A549 (cell line): Measurements from ENCODE around the gene CLRN1. TPM values are rescaled to one million over a fixed set of nuclear protein-coding genes. Genes with fewer than 3 reads are reported as not detected.

Source experiments
- ATAC-seq, 2 experiments: fragments of 200-7000 bp in 1 of 2; fragments of >200 bp in 1 of 2; cut with Nextera tagmentation in 1 of 2; cut with Tn5 transposase in 1 of 2; 3 replicates each; pipeline versions ENCODE4 v1.8.0 to v1.9.1; 2018 to 2020; ENCODE audit warnings: mild to moderate bottlenecking in 1 of 2, moderate library complexity in 1 of 2
- CTCF ChIA-PET: fragments of 300-600 bp; sonication (Branson Sonifier 250); formaldehyde crosslinking; extraction: SDS; loops from one replicate; lab custom pipeline; 2021; ENCODE audit warnings: antibody characterized with exemption, inconsistent platforms; lab: Yijun Ruan, JAX
- POLR2A ChIA-PET: fragments of 350-600 bp; formaldehyde crosslinking; extraction: SDS; loops from one replicate; lab custom pipeline; 2021; ENCODE audit warnings: antibody characterized with exemption, inconsistent platforms; lab: Yijun Ruan, JAX
- DNase-seq, 2 experiments: peaks; one replicate each; pipeline versions ENCODE4 v3.0.0 to v3.0.0-alpha.2; 2011 to 2016; ENCODE audit warnings: low read depth in 1 of 2, low spot score in 1 of 2
- FAIRE-seq: peaks from 2 replicates; lab custom pipeline; 2011; peaks lifted over from hg19 to GRCh38; lab: Jason Lieb, UNC
- H3K27ac ChIP-seq, 2 experiments: fragments of >200 bp; sonication (Bioruptor Twin); formaldehyde crosslinking; 3 replicates each; pipeline ENCODE4 v1.5.1; 2016 to 2017
- H3K4me1 ChIP-seq: fragments of >200 bp; sonication (Bioruptor Twin); formaldehyde crosslinking; 3 replicates; pipeline ENCODE4 v1.6.1; 2016
- H3K4me2 ChIP-seq: fragments of >200 bp; sonication (Bioruptor Twin); formaldehyde crosslinking; 3 replicates; pipeline ENCODE4 v1.6.1; 2016
- H3K4me3 ChIP-seq: fragments of >200 bp; sonication (Bioruptor Twin); formaldehyde crosslinking; 3 replicates; pipeline ENCODE4 v1.5.1; 2016
- H3K9me3 ChIP-seq: fragments of >200 bp; sonication (Bioruptor Twin); formaldehyde crosslinking; 3 replicates; pipeline ENCODE4 v1.6.1; 2016
- CBX2 ChIP-seq: fragments of 200-600 bp; sonication (generic); IDR thresholded peaks from 2 replicates; pipeline ENCODE4 v1.6.1; 2016; ENCODE audit warnings: low read depth, mild to moderate bottlenecking, borderline replicate concordance
- CHD2 ChIP-seq: fragments of 150-350 bp; IDR thresholded peaks from 2 replicates; pipeline ENCODE4 v1.6.1; 2014; ENCODE audit warnings: low read length; ENCODE audit not compliant: partially characterized antibody
- CHD4 ChIP-seq: fragments of 200-600 bp; sonication (generic); IDR thresholded peaks from 2 replicates; pipeline ENCODE4 v1.6.1; 2016; ENCODE audit warnings: antibody characterized with exemption, mild to moderate bottlenecking, borderline replicate concordance
- EHF ChIP-seq: fragments of 250-450 bp; sonication (Bioruptor Pico); IDR thresholded peaks from 2 replicates; pipeline ENCODE4 v1.5.0; 2020; ENCODE audit warnings: mild to moderate bottlenecking
- EHMT2 ChIP-seq: fragments of 200-600 bp; sonication (generic); IDR thresholded peaks from 2 replicates; pipeline ENCODE4 v1.6.1; 2016; ENCODE audit warnings: antibody characterized with exemption, low read depth, mild to moderate bottlenecking, moderate library complexity
- ESRRA ChIP-seq: fragments of 150-350 bp; IDR thresholded peaks from 2 replicates; pipeline ENCODE4 v1.6.1; 2014; ENCODE audit warnings: mild to moderate bottlenecking, low read length, borderline replicate concordance
- FOSL2 ChIP-seq, 2 experiments: fragments of 450-650 bp in 1 of 2; fragments of >200 bp in 1 of 2; sonication (Bioruptor Twin) in 1 of 2; formaldehyde crosslinking; IDR thresholded peaks; 2 replicates each; pipeline versions ENCODE4 v1.5.0 to v1.6.1; 2016 to 2020; ENCODE audit warnings: mild to moderate bottlenecking in 1 of 2, moderate library complexity in 1 of 2
- HDAC2 ChIP-seq: fragments of 200-600 bp; sonication (generic); IDR thresholded peaks from 2 replicates; pipeline ENCODE4 v1.6.1; 2016
- HOXB13 ChIP-seq: fragments of 250-450 bp; sonication (Bioruptor Pico); IDR thresholded peaks from 2 replicates; pipeline ENCODE4 v1.5.0; 2020; ENCODE audit warnings: low read depth, mild to moderate bottlenecking, moderate library complexity
- HOXB5 ChIP-seq: fragments of 250-450 bp; sonication (Bioruptor Pico); IDR thresholded peaks from 2 replicates; pipeline ENCODE4 v1.5.0; 2020; ENCODE audit warnings: mild to moderate bottlenecking, moderate library complexity
- KDM5A ChIP-seq: fragments of 200-600 bp; sonication (generic); IDR thresholded peaks from 2 replicates; pipeline ENCODE4 v1.6.1; 2016; ENCODE audit warnings: antibody characterized with exemption, mild to moderate bottlenecking
- MAFK ChIP-seq: fragments of 450-650 bp; IDR thresholded peaks from 2 replicates; pipeline ENCODE4 v1.6.1; 2014; ENCODE audit not compliant: partially characterized antibody
- MAZ ChIP-seq: fragments of 150-350 bp; IDR thresholded peaks from 2 replicates; pipeline ENCODE4 v1.6.1; 2014; ENCODE audit warnings: antibody characterized with exemption, low read depth, low read length, borderline replicate concordance
- NFE2L2 ChIP-seq: fragments of 150-350 bp; conservative IDR thresholded peaks from 2 replicates; pipeline ENCODE4 v1.6.1; 2014; ENCODE audit warnings: low read length
- NR3C1 ChIP-seq: fragments of >200 bp; sonication (Bioruptor Twin); formaldehyde crosslinking; IDR thresholded peaks from 3 replicates; pipeline ENCODE4 v1.6.1; 2017
- PBX3 ChIP-seq: IDR thresholded peaks from 2 replicates; pipeline ENCODE4 v1.6.1; 2012
- PHF8 ChIP-seq: fragments of 200-600 bp; sonication (generic); IDR thresholded peaks from 2 replicates; pipeline ENCODE4 v1.6.1; 2016; ENCODE audit warnings: low read depth, mild to moderate bottlenecking, antibody characterized with exemption, moderate library complexity, borderline replicate concordance
- POLR2A ChIP-seq: IDR thresholded peaks from 2 replicates; pipeline ENCODE4 v1.6.1; 2012; ENCODE audit warnings: mild to moderate bottlenecking, low read length
- POLR2AphosphoS2 ChIP-seq: conservative IDR thresholded peaks from 2 replicates; pipeline ENCODE4 v1.6.1; 2012; ENCODE audit warnings: low read length, improper control_type of control experiment, inconsistent platforms
- RCOR1 ChIP-seq: fragments of 150-350 bp; IDR thresholded peaks from 2 replicates; pipeline ENCODE4 v1.6.1; 2014; ENCODE audit warnings: antibody characterized with exemption, low read length, low read depth
- SREBF2 ChIP-seq: fragments of 450-650 bp; IDR thresholded peaks from 2 replicates; pipeline ENCODE4 v1.6.1; 2014; ENCODE audit warnings: mild to moderate bottlenecking, moderate library complexity
- TP53 ChIP-seq: fragments of 250-450 bp; sonication (Bioruptor Pico); IDR thresholded peaks from 2 replicates; pipeline ENCODE4 v1.5.0; 2021; ENCODE audit warnings: mild to moderate bottlenecking, moderate library complexity
- ZC3H11A ChIP-seq: fragments of 450-650 bp; IDR thresholded peaks from 2 replicates; pipeline ENCODE4 v1.6.1; 2014; ENCODE audit warnings: antibody characterized with exemption, mild to moderate bottlenecking
- ZFP36 ChIP-seq: fragments of 450-650 bp; IDR thresholded peaks from 2 replicates; pipeline ENCODE4 v1.6.1; 2014; ENCODE audit warnings: borderline replicate concordance; ENCODE audit not compliant: partially characterized antibody
- ZNF302 ChIP-seq: fragments of 250-450 bp; sonication (Bioruptor Pico); IDR thresholded peaks from 2 replicates; pipeline ENCODE4 v1.9.0; 2021; ENCODE audit warnings: inconsistent platforms, mild to moderate bottlenecking, moderate library complexity
- ZSCAN20 ChIP-seq: fragments of 250-450 bp; sonication (Bioruptor Pico); IDR thresholded peaks from 2 replicates; pipeline ENCODE4 v1.8.0; 2022; ENCODE audit warnings: mild to moderate bottlenecking, moderate library complexity
- WGBS: methylation state at CpG from one replicate; pipeline ENCODE4 v1.1.6; 2017; ENCODE audit errors: missing lambda C conversion rate; 5-methylcytosine and 5-hydroxymethylcytosine counted together
- polyA minus RNA-seq: library from RNA; depleted of rRNA, polyadenylated mRNA; stranded (reverse); fragments of >200 nt; gene quantifications from 2 replicates; pipeline ENCODE4 v1.2.3, GENCODE V29; 2011; rRNA and poly(A)+ RNA removed
- polyA plus RNA-seq, 4 experiments: library from polyadenylated mRNA; depleted of rRNA in 3 of 4; stranded (reverse); fragments of >200 nt; fragmentation: RNase III in 1 of 4; extraction: RNeasy Plus Mini Kit Qiagen cat#74134 plus additional on column Dnase treatment in 1 of 4; gene quantifications; 2 replicates in 3 of 4; 3 replicates in 1 of 4; pipeline ENCODE4 v1.2.3, GENCODE V29; 2011 to 2017
- TF ChIP-seq, protein P1 (sequence below): fragments of 150-350 bp; IDR thresholded peaks from 2 replicates; pipeline ENCODE4 v1.6.1; 2014; ENCODE audit warnings: low read depth, mild to moderate bottlenecking, low read length

Gene CLRN1
- polyA plus RNA-seq (2011; rRNA removed) = not detected in 2 replicates
- polyA plus RNA-seq (2012; cell fraction: cytosol; rRNA removed) = not detected in 2 replicates
- polyA plus RNA-seq (2012; cell fraction: nucleus; rRNA removed) = not detected in 2 replicates
- not detected in 3 replicates for polyA plus RNA-seq (2017; fragmentation: RNase III; extraction: RNeasy Plus Mini Kit Qiagen cat#74134 plus additional on column Dnase treatment)
- not detected in 2 replicates for polyA minus RNA-seq

DNA sequence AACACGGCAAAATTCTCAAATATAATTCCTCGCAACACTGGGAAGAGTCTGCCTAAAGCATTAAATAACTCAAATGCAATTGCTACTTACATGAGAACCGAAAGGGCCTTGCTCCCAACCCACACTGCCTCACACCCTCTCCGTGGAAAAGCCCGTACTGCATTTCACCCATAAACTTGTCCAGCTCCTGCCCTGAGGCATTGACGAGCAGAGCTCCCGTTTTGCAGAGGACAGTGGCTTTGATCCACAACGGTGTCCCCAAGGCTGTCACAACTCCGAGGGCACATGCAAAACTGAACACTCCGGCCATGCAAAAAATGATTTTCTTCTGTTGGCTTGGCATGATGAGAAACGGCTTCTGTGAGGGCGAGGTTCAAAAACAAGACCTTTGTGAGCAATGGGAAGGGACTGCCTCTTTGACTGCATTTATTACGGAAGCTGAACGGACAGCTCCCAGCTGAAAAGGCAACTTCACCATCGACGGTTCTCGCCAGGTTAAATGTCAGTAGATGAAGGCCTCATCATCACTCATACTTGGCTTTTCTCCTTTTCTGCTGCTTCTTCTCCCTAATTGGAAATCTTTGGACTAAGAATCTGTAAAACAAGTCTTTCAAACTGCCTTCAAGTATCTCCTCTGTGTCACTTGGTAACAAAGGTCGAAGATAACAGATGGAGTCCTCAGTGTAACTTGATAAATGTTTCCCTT is at the start of gene CLRN1:
TSS of gene CLRN1 (minus strand) at position 362 of the 706 bp plus-strand sequence. CDS start at position 343, 19 bp downstream.
- no peak within 1 kb of the TSS for H3K4me3 ChIP-seq
- POLR2A ChIA-PET = interaction anchor here (0.6 kb wide), 1 partner anchor 196 kb away, joined by 3 read pairs; no protein-coding TSS in a partner anchor
- H3K9me3 ChIP-seq = no peaks in the 10 kb centered on the region
- CTCF ChIA-PET = no interaction called here
- peaks cover 4% of the 10 kb centered on the region; the same call in 1 of the 3 replicates for H3K4me1 ChIP-seq
- FAIRE-seq = no peak
- H3K4me2 ChIP-seq = no peak within 1 kb of the TSS
- H3K27ac ChIP-seq = no peak within 1 kb of the TSS
- no peak for TF ChIP-seq POLR2A
- TF ChIP-seq HOXB5 (CRISPR knock-in tag) = no peak
- no peak for TF ChIP-seq HDAC2
- TF ChIP-seq SREBF2 = no peak
- TF ChIP-seq PHF8 = no peak
- no peak for TF ChIP-seq ZC3H11A
- no peak for TF ChIP-seq RCOR1
- no peak for TF ChIP-seq EHMT2
- TF ChIP-seq, all 56 proteins: peak for 0
- no peak for DNase-seq
- no peak for ATAC-seq
- 53% methylated on average over 18 of the region's 18 CpGs for WGBS

DNA sequence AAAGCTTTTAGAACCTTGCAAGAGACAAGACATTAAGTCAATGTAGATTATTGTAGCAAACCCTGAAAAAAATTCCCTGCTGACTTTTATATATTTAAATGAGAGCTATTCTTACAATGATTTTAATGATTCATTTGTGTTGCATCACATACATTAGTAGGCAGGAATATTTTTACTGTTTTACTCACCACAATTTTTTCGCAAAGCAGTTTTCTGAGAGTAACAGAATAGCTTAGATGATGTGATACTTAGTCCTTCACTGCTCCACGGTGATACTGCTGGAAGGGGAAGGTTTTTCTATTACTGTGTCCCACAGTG is 43.9 kb upstream of the CLRN1 start:
- FAIRE-seq = no peak
- H3K4me2 ChIP-seq = no peak overlapping the region
- POLR2A ChIA-PET = no interaction called here

DNA sequence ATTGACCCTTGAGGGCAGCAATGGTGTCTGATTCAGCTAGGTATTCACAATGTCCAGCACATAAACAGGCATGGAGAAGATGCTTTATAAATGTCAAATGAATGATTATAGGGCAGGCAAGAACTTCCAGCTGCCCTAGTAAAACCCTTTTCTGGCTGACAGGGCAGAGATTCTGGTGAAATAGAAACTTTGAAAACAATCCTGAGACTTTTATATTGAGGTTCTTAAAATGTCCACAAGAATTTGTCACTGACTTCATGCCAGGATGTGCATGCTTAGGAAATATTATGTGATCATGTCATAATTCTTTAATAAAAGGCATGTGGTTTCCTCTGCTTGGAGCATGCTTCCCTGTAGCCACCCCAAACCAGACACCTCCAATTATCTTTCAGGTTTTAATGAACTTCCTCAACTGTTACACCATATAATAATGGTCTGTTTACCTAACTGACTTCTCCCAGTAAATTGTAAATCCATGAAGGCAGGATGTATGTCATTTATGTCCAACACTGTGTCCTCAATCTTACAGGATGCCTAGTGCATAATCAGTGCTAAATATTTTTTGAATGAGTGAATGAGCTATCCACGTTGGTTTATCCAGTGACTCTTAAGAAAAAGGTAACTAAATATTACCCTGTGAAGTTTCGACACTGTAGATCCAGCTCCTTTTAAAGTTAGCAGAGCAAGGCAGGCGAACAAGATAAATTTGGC is 43.4 kb upstream of the CLRN1 start:
- ChIA-PET CTCF (interaction anchor here (1.6 to 2.0 kb wide), 3 partner anchors 11 to 91 kb away, joined by 4 to 5 read pairs (median 4); no protein-coding TSS in a partner anchor), POLR2A (no interaction called here)
- Histone ChIP-seq H3K4me2 (no peak overlapping the region), H3K4me3 (no peak overlapping the region), H3K9me3 (no peaks in the 10 kb centered on the region), H3K27ac (no peak overlapping the region), H3K4me1 (no peaks in the 10 kb centered on the region)
- TF ChIP-seq HOXB13 (CRISPR knock-in tag) = no peak
- TF ChIP-seq FOSL2 (IDR thresholded peaks at IDR 0.05) = no peak
- no peak for TF ChIP-seq FOSL2 (CRISPR knock-in tag; IDR thresholded peaks at IDR 0.05)
- TF ChIP-seq POLR2AphosphoS2 = no peak
- TF ChIP-seq KDM5A = no peak
- TF ChIP-seq EHF (CRISPR knock-in tag) = no peak
- TF ChIP-seq CHD2 = no peak
- TF ChIP-seq RCOR1 = no peak
- no peak for TF ChIP-seq ZFP36
- TF ChIP-seq PHF8 = no peak
- no peak for TF ChIP-seq ESRRA
- no peak for TF ChIP-seq MAFK
- TF ChIP-seq TP53 (CRISPR knock-in tag) = no peak
- DNase-seq = no peak
- ATAC-seq = no peak
- 12% methylated on average over 3 of the region's 3 CpGs for WGBS
- FAIRE-seq = no peak

More for the DNA sequence above, 43.9 kb upstream of the CLRN1 start:
- ATAC-seq (no peak), DNase-seq (no peak)
- Histone ChIP-seq H3K27ac (no peak overlapping the region), H3K9me3 (no peaks in the 10 kb centered on the region), H3K4me1 (no peaks in the 10 kb centered on the region), H3K4me3 (no peak overlapping the region)
- no peak for TF ChIP-seq ZFP36
- 38% methylated on average over 2 of the region's 2 CpGs for WGBS
- CTCF ChIA-PET = interaction anchor here (1.6 to 2.0 kb wide), 3 partner anchors 10 to 91 kb away, joined by 4 to 5 read pairs (median 4); no protein-coding TSS in a partner anchor

DNA sequence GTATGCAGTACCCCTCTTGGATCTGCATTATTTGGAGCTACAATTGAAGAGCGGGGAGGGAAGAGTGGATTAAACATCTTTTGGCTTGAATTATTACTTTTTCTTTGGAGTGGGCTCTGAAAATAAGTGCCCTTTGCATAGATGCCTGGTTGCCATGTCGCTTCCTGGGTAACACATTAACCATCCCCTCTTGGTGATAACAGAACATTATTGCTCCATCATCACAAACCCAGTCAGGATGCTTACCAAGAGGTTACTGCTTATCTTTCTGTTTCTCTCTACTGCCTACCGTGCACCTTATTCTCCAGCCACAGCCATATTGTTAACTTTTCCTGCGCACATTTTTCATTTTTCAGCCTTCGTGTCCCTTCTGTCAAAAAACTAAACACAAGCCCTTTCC is 42.7 kb upstream of the CLRN1 start:
- no peaks in the 10 kb centered on the region for H3K4me1 ChIP-seq
- H3K4me2 ChIP-seq = no peak overlapping the region
- DNase-seq (no peak), FAIRE-seq (no peak), ATAC-seq (no peak)
- ChIA-PET POLR2A (no interaction called here), CTCF (interaction anchor here (1.6 to 2.0 kb wide), 3 partner anchors 11 to 90 kb away, joined by 4 to 5 read pairs (median 4); no protein-coding TSS in a partner anchor)
- H3K27ac ChIP-seq = no peak overlapping the region
- no peak overlapping the region for H3K4me3 ChIP-seq
- WGBS = 31% methylated on average over 5 of the region's 5 CpGs
- peaks cover 1% of the 10 kb centered on the region; the same call in 1 of the 3 replicates for H3K9me3 ChIP-seq
- TF ChIP-seq NR3C1 (no peak), CHD4 (no peak), CBX2 (no peak), NFE2L2 (no peak), ZSCAN20 (CRISPR knock-in tag) (no peak), ZNF302 (CRISPR knock-in tag) (no peak), MAZ (no peak), PBX3 (no peak)
- TF ChIP-seq, protein P1, sequence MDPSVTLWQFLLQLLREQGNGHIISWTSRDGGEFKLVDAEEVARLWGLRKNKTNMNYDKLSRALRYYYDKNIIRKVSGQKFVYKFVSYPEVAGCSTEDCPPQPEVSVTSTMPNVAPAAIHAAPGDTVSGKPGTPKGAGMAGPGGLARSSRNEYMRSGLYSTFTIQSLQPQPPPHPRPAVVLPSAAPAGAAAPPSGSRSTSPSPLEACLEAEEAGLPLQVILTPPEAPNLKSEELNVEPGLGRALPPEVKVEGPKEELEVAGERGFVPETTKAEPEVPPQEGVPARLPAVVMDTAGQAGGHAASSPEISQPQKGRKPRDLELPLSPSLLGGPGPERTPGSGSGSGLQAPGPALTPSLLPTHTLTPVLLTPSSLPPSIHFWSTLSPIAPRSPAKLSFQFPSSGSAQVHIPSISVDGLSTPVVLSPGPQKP = no peak
